ENCODE data around the gene TP53I11. TPM values are rescaled to one million over a fixed set of nuclear protein-coding genes. Genes with fewer than 3 reads are reported as not detected.

Gene TP53I11
- polyA plus RNA-seq, 1 donor (not counting 4 experiments of a cell fraction or from before 2014, with no cell fraction given), result 21.4 TPM

DNA sequence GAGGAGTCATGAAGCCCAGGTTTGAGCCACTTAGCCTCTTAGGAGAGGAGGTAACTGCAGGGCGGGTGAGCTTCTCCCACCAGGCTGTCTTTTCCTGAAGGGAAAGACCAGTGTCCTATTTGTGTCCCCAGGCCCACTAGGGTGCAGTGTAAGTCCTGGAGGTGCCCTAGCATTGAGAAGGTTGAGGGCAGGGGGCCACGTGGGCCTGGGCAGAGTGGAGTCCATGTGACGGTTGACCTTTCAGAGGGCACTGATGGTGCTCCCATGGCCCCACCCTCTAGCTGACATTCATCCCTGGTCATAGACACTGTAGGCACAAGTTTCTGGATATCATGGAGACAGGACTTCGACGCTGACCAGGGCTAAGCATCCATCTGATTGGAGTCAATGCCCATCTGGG, 44.1 kb upstream of the TP53I11 start:
- peaks cover 3% of the 10 kb centered on the region for H3K27me3 ChIP-seq (ENCODE audit: control insufficient read depth, extremely low read depth, insufficient read depth, low read length)
- no peak overlapping the region for H3K4me3 ChIP-seq (ENCODE audit: control insufficient read depth in 2 of 3, extremely low read depth in 1 of 3, insufficient read depth in 2 of 3, low read depth in 1 of 3, low read length in 3 of 3)
- no peak for DNase-seq (ENCODE audit: low read depth, low spot score)
- no peaks in the 10 kb centered on the region for H4K20me1 ChIP-seq (ENCODE audit: control insufficient read depth, extremely low read depth, insufficient read depth, low read length)
- no peak overlapping the region for H3K9ac ChIP-seq (ENCODE audit: control insufficient read depth, extremely low read depth, insufficient read depth, low read length)
- no peak overlapping the region for H3K27ac ChIP-seq (ENCODE audit: control insufficient read depth, insufficient read depth, low read length)
- H3K79me2 ChIP-seq (ENCODE audit: control insufficient read depth, insufficient read depth, low read length), result no peaks in the 10 kb centered on the region
- TF ChIP-seq, protein P1, sequence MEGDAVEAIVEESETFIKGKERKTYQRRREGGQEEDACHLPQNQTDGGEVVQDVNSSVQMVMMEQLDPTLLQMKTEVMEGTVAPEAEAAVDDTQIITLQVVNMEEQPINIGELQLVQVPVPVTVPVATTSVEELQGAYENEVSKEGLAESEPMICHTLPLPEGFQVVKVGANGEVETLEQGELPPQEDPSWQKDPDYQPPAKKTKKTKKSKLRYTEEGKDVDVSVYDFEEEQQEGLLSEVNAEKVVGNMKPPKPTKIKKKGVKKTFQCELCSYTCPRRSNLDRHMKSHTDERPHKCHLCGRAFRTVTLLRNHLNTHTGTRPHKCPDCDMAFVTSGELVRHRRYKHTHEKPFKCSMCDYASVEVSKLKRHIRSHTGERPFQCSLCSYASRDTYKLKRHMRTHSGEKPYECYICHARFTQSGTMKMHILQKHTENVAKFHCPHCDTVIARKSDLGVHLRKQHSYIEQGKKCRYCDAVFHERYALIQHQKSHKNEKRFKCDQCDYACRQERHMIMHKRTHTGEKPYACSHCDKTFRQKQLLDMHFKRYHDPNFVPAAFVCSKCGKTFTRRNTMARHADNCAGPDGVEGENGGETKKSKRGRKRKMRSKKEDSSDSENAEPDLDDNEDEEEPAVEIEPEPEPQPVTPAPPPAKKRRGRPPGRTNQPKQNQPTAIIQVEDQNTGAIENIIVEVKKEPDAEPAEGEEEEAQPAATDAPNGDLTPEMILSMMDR (optimal IDR thresholded peaks at IDR 0.05 in 1 of 3, IDR thresholded peaks at IDR 0.05 in 1 of 3, conservative IDR thresholded peaks at IDR 0.05 in 1 of 3; ENCODE audit: extremely low read depth in 1 of 3, insufficient read depth in 2 of 3, low read length in 3 of 3), result no peak
- no peak for TF ChIP-seq EZH2 (IDR thresholded peaks at IDR 0.05; ENCODE audit: low read length)
- H2AFZ ChIP-seq (ENCODE audit: control insufficient read depth, low read length), result no peak overlapping the region
- dilution Hi-C loops (cut with MboI; ENCODE audit: extremely low pct_ligation_motif_present, low sequenced_read_pairs), result no loop called here
- H3K36me3 ChIP-seq (ENCODE audit: control insufficient read depth in 2 of 2, extremely low read depth in 1 of 2, insufficient read depth in 2 of 2, low read length in 2 of 2), result no peaks in the 10 kb centered on the region
- no peak for FAIRE-seq
- H3K4me1 ChIP-seq (ENCODE audit: control insufficient read depth, extremely low read depth, insufficient read depth, low read length), result peaks cover 7% of the 10 kb centered on the region
- no peaks in the 10 kb centered on the region for H3K9me3 ChIP-seq (ENCODE audit: control insufficient read depth, low read depth, low read length)
- no peak overlapping the region for H3K4me2 ChIP-seq (ENCODE audit: control insufficient read depth, extremely low read depth, insufficient read depth, low read depth, low read length)
- no peaks in the 10 kb centered on the region for H3K9me1 ChIP-seq (ENCODE audit: control insufficient read depth, extremely low read depth, insufficient read depth, low read length)

DNA sequence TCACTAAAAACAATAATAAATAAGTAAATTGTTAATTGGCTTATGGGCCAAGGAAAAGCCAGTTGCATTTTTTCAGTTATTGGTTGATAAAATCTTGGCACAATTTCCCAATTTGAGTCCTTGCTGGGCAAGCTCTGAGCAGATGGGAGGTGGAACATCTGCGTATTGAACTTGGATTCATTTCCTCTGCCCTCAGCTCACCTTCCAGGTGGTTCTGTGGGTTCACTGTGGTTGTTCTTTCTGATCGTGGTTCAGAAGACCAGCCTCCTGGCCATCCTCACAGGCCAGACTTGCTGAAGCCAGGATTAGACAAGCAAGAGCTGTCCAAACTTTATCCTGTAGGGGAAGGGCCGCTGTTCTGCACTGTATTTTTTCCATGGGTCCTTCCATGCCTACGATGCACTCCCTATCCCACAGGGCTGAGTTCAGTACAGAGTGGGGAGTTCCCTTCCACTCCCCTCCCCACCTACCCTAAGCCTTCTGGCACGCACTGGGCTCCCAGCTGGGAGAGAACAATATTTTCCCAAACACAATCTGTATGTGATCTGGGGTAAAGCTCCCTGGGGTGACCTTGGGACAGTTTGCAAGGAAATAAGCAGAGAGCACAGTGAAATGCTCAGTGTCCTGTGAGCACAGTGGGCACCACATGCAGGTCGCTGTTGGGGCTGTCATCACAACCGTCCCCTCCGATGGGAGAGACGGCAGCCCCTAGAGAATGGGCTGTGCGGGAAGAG, 43.5 kb upstream of the TP53I11 start:
- no peak for DNase-seq (ENCODE audit: low read depth, low spot score)
- dilution Hi-C loops (cut with MboI; ENCODE audit: extremely low pct_ligation_motif_present, low sequenced_read_pairs), result no loop called here
- peaks cover 3% of the 10 kb centered on the region for H3K27me3 ChIP-seq (ENCODE audit: control insufficient read depth, extremely low read depth, insufficient read depth, low read length)
- no peaks in the 10 kb centered on the region for H3K36me3 ChIP-seq (ENCODE audit: control insufficient read depth in 2 of 2, extremely low read depth in 1 of 2, insufficient read depth in 2 of 2, low read length in 2 of 2)
- no peak overlapping the region for H3K4me3 ChIP-seq (ENCODE audit: control insufficient read depth in 2 of 3, extremely low read depth in 1 of 3, insufficient read depth in 2 of 3, low read depth in 1 of 3, low read length in 3 of 3)
- no peak for FAIRE-seq
- H3K9me1 ChIP-seq (ENCODE audit: control insufficient read depth, extremely low read depth, insufficient read depth, low read length), result no peaks in the 10 kb centered on the region
- no peak overlapping the region for H3K9ac ChIP-seq (ENCODE audit: control insufficient read depth, extremely low read depth, insufficient read depth, low read length)
- no peak for TF ChIP-seq EZH2 (IDR thresholded peaks at IDR 0.05; ENCODE audit: low read length)
- TF ChIP-seq, protein P1 (optimal IDR thresholded peaks at IDR 0.05 in 1 of 3, IDR thresholded peaks at IDR 0.05 in 1 of 3, conservative IDR thresholded peaks at IDR 0.05 in 1 of 3; ENCODE audit: extremely low read depth in 1 of 3, insufficient read depth in 2 of 3, low read length in 3 of 3), result no peak
- no peaks in the 10 kb centered on the region for H4K20me1 ChIP-seq (ENCODE audit: control insufficient read depth, extremely low read depth, insufficient read depth, low read length)
- H2AFZ ChIP-seq (ENCODE audit: control insufficient read depth, low read length), result no peak overlapping the region
- peaks cover 9% of the 10 kb centered on the region for H3K4me1 ChIP-seq (ENCODE audit: control insufficient read depth, extremely low read depth, insufficient read depth, low read length)
- H3K79me2 ChIP-seq (ENCODE audit: control insufficient read depth, insufficient read depth, low read length), result no peaks in the 10 kb centered on the region
- H3K9me3 ChIP-seq (ENCODE audit: control insufficient read depth, low read depth, low read length), result no peaks in the 10 kb centered on the region
- H3K27ac ChIP-seq (ENCODE audit: control insufficient read depth, insufficient read depth, low read length), result no peak overlapping the region
- no peak overlapping the region for H3K4me2 ChIP-seq (ENCODE audit: control insufficient read depth, extremely low read depth, insufficient read depth, low read depth, low read length)

Data from keratinocyte (primary cell).